ENCODE data around the gene UNC5B. TPM values are rescaled to one million over a fixed set of nuclear protein-coding genes. Genes with fewer than 3 reads are reported as not detected.

Gene UNC5B
- total RNA-seq, 2 donors from 2014 or later, result 10.4 to 11.2 TPM

GRCh38 chr10:71266918-71267442 lies 54.6 kb downstream of the UNC5B start:
- intact Hi-C loops (cut with DNase I), result no loop called here
- WGBS, 2 donors, result 84 to 89% methylated on average over 8 of the region's 8 CpGs
- Histone ChIP-seq H3K4me1 (peaks cover 23% of the 10 kb centered on the region), H3K27me3 (no peaks in the 10 kb centered on the region), H3K36me3 (replicated peaks in 1 of 2; ENCODE audit: insufficient read depth in 1 of 2, low read depth in 2 of 2) (no peaks in the 10 kb centered on the region), H3K9me3 (no peaks in the 10 kb centered on the region), H3K27ac (no peak overlapping the region), H3K4me3 (no peak overlapping the region)
- ATAC-seq (no peak), DNase-seq (no peak)
- TF ChIP-seq, protein P1, sequence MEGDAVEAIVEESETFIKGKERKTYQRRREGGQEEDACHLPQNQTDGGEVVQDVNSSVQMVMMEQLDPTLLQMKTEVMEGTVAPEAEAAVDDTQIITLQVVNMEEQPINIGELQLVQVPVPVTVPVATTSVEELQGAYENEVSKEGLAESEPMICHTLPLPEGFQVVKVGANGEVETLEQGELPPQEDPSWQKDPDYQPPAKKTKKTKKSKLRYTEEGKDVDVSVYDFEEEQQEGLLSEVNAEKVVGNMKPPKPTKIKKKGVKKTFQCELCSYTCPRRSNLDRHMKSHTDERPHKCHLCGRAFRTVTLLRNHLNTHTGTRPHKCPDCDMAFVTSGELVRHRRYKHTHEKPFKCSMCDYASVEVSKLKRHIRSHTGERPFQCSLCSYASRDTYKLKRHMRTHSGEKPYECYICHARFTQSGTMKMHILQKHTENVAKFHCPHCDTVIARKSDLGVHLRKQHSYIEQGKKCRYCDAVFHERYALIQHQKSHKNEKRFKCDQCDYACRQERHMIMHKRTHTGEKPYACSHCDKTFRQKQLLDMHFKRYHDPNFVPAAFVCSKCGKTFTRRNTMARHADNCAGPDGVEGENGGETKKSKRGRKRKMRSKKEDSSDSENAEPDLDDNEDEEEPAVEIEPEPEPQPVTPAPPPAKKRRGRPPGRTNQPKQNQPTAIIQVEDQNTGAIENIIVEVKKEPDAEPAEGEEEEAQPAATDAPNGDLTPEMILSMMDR (IDR thresholded peaks at IDR 0.05), result no peak
- TF ChIP-seq POLR2A (IDR thresholded peaks at IDR 0.05), result no peak

DNA sequence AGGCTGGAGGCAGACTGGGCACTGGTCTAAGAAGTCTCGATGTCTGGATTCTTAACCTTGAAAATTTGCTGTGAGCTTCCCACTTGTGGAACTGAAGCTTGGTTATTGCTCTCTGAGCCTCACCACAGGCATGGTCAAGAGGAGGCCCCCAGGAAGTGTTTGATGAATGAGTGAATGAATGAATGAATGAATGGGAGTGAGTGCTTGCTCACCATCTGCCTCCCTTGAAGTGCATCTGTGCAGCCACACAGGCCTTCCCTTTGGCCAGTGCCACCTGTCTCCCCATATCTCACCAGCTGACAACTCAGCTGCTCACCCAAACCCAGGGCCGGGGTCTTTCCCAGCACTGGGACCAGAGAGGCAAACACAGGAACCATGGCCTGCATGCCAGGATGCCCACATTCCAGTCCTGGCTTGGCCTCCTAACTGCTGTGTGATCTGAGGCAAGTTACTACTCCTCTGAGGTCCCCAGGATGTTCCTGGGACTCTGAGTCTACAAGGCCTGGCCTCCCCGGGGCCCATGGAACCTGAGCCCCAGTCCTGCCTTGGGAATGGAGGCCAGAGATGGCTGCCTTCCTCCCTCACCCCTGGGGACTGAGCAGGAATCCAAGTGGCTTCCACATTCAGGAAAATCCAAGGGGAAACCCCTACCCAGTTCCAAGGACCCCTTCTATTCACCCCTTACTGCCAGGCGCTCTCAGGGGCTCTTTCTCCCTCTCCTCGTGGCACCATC lies 55.3 kb downstream of the UNC5B start:
- ATAC-seq, result no peak
- Histone ChIP-seq H3K27me3 (no peaks in the 10 kb centered on the region), H3K4me3 (no peak overlapping the region), H3K9me3 (no peaks in the 10 kb centered on the region), H3K27ac (no peak overlapping the region), H3K4me1 (peaks cover 23% of the 10 kb centered on the region), H3K36me3 (replicated peaks in 1 of 2; ENCODE audit: insufficient read depth in 1 of 2, low read depth in 2 of 2) (no peaks in the 10 kb centered on the region)
- DNase-seq, result no peak
- TF ChIP-seq POLR2A (IDR thresholded peaks at IDR 0.05), result no peak
- TF ChIP-seq, protein P1 (IDR thresholded peaks at IDR 0.05), result no peak
- 84 to 89% methylated on average over 2 to 5 of the region's 5 CpGs for WGBS, 2 donors
- intact Hi-C loops (cut with DNase I), result no loop called here

DNA sequence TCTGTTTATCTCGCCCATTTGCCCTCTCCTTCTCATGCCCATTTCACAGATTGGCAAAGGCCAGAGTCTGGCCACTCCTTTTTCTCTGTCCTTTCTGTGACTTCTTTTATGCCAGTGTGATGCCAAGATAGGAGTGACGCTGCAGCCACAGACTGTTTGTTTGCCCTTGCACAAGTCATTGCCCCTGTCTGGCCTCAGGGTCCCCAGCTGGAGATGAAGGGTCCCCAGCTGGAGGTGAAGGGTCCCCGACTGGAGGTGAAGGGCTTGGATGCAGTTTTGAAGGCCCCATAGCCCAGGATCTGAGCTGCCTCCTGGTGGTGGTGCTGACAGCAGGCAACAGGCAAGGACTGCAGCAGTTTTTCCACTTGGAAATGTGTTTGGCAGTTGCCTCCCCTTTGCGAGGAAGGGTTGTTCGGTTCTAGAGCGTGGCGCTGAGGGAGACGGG lies 55.9 kb downstream of the UNC5B start:
- no peak for DNase-seq
- whole genome bisulfite sequencing, 2 donors, result 51 to 56% methylated on average over 8 of the region's 8 CpGs

GRCh38 chr10:71268758-71269157 lies 56.4 kb downstream of the UNC5B start:
- Histone ChIP-seq H3K4me3 (no peak overlapping the region), H3K9me3 (no peaks in the 10 kb centered on the region), H3K36me3 (replicated peaks in 1 of 2; ENCODE audit: insufficient read depth in 1 of 2, low read depth in 2 of 2) (no peaks in the 10 kb centered on the region), H3K4me1 (peaks cover 15% of the 10 kb centered on the region), H3K27ac (peak overlapping the region in 1 of 4 donors; percentile 29), H3K27me3 (no peaks in the 10 kb centered on the region)
- peak in 1 of 4 donors; percentile 59 for DNase-seq
- intact Hi-C loops (cut with DNase I), result no loop called here
- WGBS, 2 donors, result 23 to 52% methylated on average over 11 of the region's 11 CpGs
- ATAC-seq, result no peak
- TF ChIP-seq, protein P1 (IDR thresholded peaks at IDR 0.05), result no peak
- TF ChIP-seq POLR2A (IDR thresholded peaks at IDR 0.05), result no peak

More for the DNA sequence above, 55.9 kb downstream of the UNC5B start:
- no peak for ATAC-seq
- H3K36me3 ChIP-seq (replicated peaks in 1 of 2; ENCODE audit: insufficient read depth in 1 of 2, low read depth in 2 of 2), result no peaks in the 10 kb centered on the region
- peaks cover 18% of the 10 kb centered on the region for H3K4me1 ChIP-seq
- no peaks in the 10 kb centered on the region for H3K9me3 ChIP-seq
- no peak for TF ChIP-seq POLR2A (IDR thresholded peaks at IDR 0.05)
- TF ChIP-seq, protein P1 (IDR thresholded peaks at IDR 0.05), result peak in 3 of 7 experiments; percentile 8 to 31 (median 18)
- peak overlapping the region in 1 of 4 donors; percentile 29 for H3K27ac ChIP-seq
- no peak overlapping the region for H3K4me3 ChIP-seq
- no peaks in the 10 kb centered on the region for H3K27me3 ChIP-seq
- intact Hi-C loops (cut with DNase I), result no loop called here
